Stimulated activated CD4-positive, alpha-beta T cell treated with anti-CD3 and anti-CD28 coated beads, TNF-alpha, amount 100 ng/mL, for 4 hours (primary cell): Measurements from ENCODE around the gene ODAD2.
A peak's percentile ranks its signal among the peaks of the same experiment; 100 is the strongest.
"Not testable (repeated sequence)": the region's sequence is repeated elsewhere in the genome, so short reads cannot be mapped to it uniquely, and the experiment has no call there.

ENCODE experiments used
- DNase-seq, 3 experiments: peaks; one replicate each; pipeline ENCODE4 v3.0.0-alpha.2; 2020; ENCODE audit warnings: low read depth in 3 of 3

ODAD2 gene, protein sequence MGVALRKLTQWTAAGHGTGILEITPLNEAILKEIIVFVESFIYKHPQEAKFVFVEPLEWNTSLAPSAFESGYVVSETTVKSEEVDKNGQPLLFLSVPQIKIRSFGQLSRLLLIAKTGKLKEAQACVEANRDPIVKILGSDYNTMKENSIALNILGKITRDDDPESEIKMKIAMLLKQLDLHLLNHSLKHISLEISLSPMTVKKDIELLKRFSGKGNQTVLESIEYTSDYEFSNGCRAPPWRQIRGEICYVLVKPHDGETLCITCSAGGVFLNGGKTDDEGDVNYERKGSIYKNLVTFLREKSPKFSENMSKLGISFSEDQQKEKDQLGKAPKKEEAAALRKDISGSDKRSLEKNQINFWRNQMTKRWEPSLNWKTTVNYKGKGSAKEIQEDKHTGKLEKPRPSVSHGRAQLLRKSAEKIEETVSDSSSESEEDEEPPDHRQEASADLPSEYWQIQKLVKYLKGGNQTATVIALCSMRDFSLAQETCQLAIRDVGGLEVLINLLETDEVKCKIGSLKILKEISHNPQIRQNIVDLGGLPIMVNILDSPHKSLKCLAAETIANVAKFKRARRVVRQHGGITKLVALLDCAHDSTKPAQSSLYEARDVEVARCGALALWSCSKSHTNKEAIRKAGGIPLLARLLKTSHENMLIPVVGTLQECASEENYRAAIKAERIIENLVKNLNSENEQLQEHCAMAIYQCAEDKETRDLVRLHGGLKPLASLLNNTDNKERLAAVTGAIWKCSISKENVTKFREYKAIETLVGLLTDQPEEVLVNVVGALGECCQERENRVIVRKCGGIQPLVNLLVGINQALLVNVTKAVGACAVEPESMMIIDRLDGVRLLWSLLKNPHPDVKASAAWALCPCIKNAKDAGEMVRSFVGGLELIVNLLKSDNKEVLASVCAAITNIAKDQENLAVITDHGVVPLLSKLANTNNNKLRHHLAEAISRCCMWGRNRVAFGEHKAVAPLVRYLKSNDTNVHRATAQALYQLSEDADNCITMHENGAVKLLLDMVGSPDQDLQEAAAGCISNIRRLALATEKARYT

GRCh38 chr10:27998954-27999275, at the start of gene ODAD2:
Gene ODAD2, minus strand, starts transcription at chr10:27999079. Its CDS starts 3,937 bp downstream, at chr10:27995142.
- DNase-seq: no peak

GRCh38 chr10:28047061-28047460, 48.2 kb upstream of the ODAD2 start:
- DNase-seq: no peak

- DNase-seq: no peak
These were observed 47.7 kb upstream of the ODAD2 start for GRCh38 chr10:28046579-28046978.

GRCh38 chr10:28043941-28044340, 45.1 kb upstream of the ODAD2 start:
- DNase-seq: no peak

DNA sequence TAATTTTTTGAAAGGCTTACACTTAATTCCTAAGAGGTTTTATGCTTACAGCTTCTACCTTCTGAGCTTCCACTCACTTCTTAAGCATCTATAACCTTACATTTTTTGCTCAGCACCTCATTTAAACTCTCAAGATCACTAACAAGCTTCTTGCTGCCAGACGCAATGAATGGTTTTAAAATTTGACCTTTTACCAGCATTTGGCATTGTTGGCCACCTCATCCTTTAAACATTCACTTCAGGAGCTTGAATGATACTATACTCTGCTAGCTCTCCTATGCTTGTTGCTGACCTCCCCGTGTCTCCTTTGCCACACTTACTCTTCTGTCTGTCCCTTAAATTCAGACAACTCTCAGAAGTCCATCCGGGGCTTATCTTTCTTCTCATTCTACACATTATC, 37.7 kb upstream of the ODAD2 start:
- DNase-seq: no peak

GRCh38 chr10:28020993-28021982, 22.4 kb upstream of the ODAD2 start:
- no peak for DNase-seq

- DNase-seq: no peak
These were observed 21.4 kb upstream of the ODAD2 start for GRCh38 chr10:28020080-28020860.

- DNase-seq: no peak
These were observed 15.8 kb upstream of the ODAD2 start for GRCh38 chr10:28014651-28015050.

DNA sequence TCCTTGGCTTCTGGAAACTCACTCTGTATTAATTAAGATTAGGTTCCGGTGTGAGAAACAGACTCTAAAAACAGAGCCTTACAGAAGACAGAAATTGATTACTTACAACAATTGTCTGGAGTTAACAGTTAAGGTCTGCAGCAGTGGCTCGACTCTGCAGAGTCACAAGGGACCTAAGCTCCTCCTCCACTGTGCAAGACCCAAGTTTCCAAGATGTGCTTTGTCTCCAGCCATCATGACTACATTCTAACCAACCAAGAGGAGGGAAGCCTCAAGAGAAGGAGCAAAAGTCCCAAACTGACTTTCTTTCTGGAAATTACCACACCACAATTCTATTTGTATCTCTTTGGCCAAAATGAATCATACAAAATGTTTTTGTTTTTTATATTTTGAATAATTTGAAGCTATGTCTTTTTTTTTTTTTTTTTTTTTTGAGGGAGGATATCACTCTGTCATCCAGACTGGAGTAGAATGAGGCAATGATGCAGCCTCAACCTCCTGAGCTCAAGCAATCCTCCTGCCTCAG, 14.2 kb upstream of the ODAD2 start:
- DNase-seq: no peak

DNA sequence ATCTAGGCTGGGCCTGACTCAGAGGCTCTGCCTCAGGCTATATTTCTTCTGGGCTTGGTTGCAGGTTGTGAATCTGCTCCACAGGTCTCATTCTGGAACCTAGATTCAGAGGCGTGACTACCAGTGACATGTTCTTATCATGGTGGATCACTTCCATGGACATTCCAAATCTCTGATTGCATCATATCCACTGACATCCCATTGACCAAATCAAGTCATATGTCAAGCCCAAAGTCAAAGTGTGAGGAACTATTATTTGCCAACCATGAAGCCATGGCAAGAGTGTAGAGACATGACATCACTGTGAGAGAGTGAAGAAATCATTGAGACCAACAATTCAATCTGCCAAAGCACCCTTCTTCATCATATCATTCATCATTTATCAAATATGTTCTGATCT, 11.9 kb upstream of the ODAD2 start:
- DNase-seq: no peak

GRCh38 chr10:28008054-28008453, 9.2 kb upstream of the ODAD2 start:
- DNase-seq: no peak

DNA sequence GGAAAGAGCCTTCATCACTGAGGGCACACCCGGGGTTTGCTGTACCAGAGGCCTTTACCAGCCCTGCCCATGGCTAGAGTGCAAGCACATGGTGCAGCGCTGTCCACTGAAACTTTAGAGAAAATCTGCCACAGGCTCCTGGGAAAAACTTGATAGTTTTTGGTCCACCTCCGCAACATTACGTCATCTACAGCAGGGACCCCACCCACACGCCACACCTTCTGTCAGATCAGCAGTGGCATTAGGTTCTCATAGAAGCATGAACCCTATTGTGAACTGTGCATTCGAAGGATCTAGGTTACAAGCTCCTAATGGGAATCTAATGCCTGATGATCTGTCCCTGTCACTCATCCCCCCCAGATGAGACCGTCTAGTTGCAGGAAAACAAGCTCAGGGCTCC, 2.5 kb upstream of the ODAD2 start:
- no peak for DNase-seq

DNA sequence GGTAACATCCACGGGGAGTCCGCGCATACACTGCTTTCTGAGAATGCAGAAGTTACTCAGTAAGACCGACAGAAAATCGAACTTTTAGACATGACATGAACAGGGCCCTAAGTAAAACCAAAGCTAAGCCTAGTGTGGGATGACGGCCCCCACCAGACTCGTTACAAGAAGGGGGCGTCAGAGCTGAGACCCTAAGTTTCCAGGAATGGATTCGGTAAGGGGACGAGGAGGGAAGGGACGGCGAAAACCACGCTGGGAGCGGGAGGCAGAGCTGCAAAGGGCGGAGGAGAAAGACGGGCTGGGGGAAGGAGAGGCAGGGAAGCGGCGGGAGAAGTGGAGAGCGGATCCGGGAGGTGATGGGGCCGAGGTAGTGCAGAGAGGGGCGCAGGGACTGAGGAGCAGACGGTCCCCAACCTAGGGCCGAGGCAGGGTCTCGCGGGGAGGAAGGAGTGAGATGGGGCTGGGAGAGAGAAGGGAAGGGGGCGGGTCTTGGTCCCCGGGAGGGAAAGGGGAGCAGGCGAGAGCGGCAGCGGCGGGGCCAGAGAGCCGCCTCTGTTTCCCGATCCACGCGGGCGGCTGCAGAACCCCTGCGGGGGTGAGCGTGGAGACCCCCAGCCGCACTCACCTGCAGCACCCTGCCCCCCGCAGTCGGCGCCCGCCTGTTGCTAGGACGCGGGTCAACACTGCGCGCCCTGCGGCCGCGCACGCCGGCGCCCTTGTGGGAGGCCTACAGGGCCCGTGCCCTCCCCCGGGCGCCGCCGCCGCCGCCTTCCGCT, 513 bp downstream of the ODAD2 start:
- DNase-seq: peak in 1 of 3 experiments; percentile 6

DNA sequence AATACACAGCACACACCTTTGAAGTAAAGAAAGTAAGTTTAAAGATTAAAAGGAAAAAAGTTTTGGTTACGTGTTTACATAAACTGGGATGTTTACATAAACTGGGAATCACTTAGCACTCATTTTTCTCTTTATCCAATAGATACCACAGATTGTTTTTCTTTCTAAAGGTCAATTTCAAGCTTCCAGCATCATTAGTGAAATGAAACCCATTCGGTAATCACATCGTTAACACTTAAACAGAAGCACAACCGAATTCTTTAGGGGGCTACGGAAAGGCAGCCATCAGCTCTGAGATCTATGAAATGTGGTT, 1.1 kb downstream of the ODAD2 start:
- no peak for DNase-seq

DNA sequence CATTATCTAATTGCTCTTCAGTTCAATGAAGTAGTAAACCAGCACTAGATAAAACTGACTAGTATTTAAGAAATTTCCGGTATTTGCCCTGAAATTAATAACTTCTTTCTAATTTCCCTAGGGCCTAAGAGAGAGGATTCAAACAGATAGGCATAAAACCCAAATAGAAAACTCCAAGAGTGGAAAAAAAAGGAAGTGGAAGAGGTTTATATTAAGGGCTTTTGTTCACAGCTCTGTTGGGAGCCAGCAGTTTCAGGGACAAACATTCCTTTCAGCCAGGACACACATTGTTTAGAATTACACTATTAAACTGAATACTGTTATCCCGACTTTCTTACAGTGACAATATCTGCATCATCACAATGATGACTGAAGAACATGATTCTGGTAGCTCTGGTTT, 3.6 kb downstream of the ODAD2 start:
- DNase-seq: no peak

DNA sequence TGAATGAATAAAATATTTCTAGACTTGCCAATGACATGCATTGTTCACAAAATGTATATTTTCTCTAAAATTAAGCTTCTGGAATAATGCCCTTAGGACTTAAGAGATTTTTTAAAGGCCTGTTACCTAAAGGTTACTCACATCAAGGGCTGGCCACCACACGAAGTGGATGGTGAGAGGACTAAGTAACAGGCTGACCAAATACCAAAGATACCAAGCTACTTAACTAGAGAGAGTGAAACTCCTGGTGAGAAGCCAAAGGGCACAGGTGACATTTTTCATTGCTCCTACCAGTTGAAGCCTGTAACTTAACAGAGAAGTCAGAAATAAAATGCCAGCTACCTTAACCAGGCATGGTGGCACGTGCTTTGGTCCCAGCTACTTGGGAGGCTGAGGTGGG, 9.5 kb downstream of the ODAD2 start:
- not testable (repeated sequence) for DNase-seq

- DNase-seq: no peak
These were observed 12.1 kb downstream of the ODAD2 start for GRCh38 chr10:27986821-27987220.

GRCh38 chr10:27982875-27983543, 15.9 kb downstream of the ODAD2 start:
- no peak for DNase-seq

DNA sequence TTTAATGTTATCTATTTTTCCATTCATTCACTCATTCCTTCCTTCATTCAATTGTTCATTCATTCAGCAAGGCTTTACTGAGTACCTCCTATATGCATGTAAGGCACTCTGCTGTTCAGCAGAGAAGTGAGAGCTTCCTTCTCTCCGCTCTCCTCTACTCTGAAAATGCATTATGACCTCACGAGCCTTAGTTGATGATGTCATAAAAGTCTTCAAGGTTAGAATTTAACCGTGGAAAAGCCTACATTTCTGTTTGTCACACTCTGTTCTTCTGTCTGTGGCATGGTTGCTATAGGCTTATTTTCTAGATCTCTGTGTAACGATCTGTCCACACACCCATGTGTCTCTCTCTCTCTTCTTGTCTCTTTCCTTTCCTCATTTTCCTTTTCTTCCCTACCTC, 17.1 kb downstream of the ODAD2 start:
- DNase-seq: no peak
